Transverse colon (tissue), 4 donors: ENCODE measurements around the gene POLR3C. TPM values are rescaled to one million over a fixed set of nuclear protein-coding genes. Genes with fewer than 3 reads are reported as not detected.

Experiments used
- DNase-seq: peaks from one replicate; pipeline ENCODE4 v3.0.0-alpha.2; 2019
- H3K27ac ChIP-seq, 4 donors: fragments of 200-600 bp; sonication (generic); 2 replicates each; pipeline ENCODE4 v1.5.1; 2016 to 2018; ENCODE audit warnings: inconsistent platforms in 4 of 4
- H3K27me3 ChIP-seq: fragments of 200-600 bp; sonication (generic); 2 replicates; pipeline ENCODE4 v1.5.1; 2017; ENCODE audit warnings: inconsistent platforms
- H3K36me3 ChIP-seq, 4 donors: fragments of 200-600 bp; sonication (generic); 2 replicates each; pipeline ENCODE4 v1.5.1; 2017 to 2019; ENCODE audit warnings: inconsistent platforms in 4 of 4
- H3K4me1 ChIP-seq, 4 donors: fragments of 200-600 bp; sonication (generic); 2 replicates each; pipeline ENCODE4 v1.5.1; 2017 to 2020; ENCODE audit warnings: inconsistent platforms in 4 of 4
- H3K4me3 ChIP-seq, 4 donors: fragments of 200-600 bp; sonication (generic); 1 replicate in 1 of 4; 2 replicates in 3 of 4; pipeline versions ENCODE4 v1.5.1 to v1.6.1; 2017 to 2019; ENCODE audit warnings: inconsistent platforms in 4 of 4
- H3K9me3 ChIP-seq, 2 donors: fragments of 200-600 bp; sonication (generic); 2 replicates each; pipeline ENCODE4 v1.5.1; 2017 to 2019; ENCODE audit warnings: inconsistent platforms in 2 of 2
- EP300 ChIP-seq: sonication (generic); formaldehyde crosslinking; IDR thresholded peaks from one replicate; pipeline ENCODE4 v1.6.1; 2017; ENCODE audit warnings: antibody characterized with exemption, low read depth
- POLR2A ChIP-seq: fragments of 450-650 bp; IDR thresholded peaks from one replicate; pipeline ENCODE4 v1.6.1; 2016; ENCODE audit warnings: antibody characterized with exemption, mild to moderate bottlenecking, moderate library complexity
- POLR2AphosphoS5 ChIP-seq, 3 donors: sonication (generic); formaldehyde crosslinking; IDR thresholded peaks; one replicate each; pipeline ENCODE4 v1.6.1; 2016; ENCODE audit warnings: antibody characterized with exemption in 3 of 3
- WGBS, 2 donors: methylation state at CpG; one replicate each; pipeline ENCODE4 v1.1.5; 2018; ENCODE audit warnings: low coverage in 1 of 2; 5-methylcytosine and 5-hydroxymethylcytosine counted together
- in situ Hi-C, 4 donors: fragments of 200-750 bp; cut with MboI; loops; one replicate each; pipeline versions ENCODE4 v1.15.0 to v1.15.1; 2017; ENCODE audit warnings: low sequenced_read_pairs in 3 of 4, low pct_ligation_motif_present in 1 of 4, low pct_unique_long_range_greater_than_20kb in 1 of 4
- intact Hi-C: fragments of 100-400 bp; cut with DNase I; formaldehyde crosslinking; loops from one replicate; pipeline ENCODE4 v1.15.1; 2023; ENCODE audit warnings: low total_unique reads
- total RNA-seq, 4 donors: library from RNA; depleted of rRNA; stranded (reverse); fragments of >200 nt; gene quantifications; one replicate each; pipeline ENCODE4 v1.1.0, GENCODE V29; 2016
- TF ChIP-seq, protein P1 (sequence below), 5 experiments: fragments of 200-600 bp in 3 of 5; fragments of 450-650 bp in 2 of 5; sonication (generic) in 3 of 5; IDR thresholded peaks; 1 replicate in 2 of 5; 2 replicates in 3 of 5; pipeline ENCODE4 v1.5.1; 2016 to 2017; ENCODE audit warnings: antibody characterized with exemption in 5 of 5, inconsistent platforms in 3 of 5, mild to moderate bottlenecking in 2 of 5, moderate library complexity in 1 of 5

POLR3C gene
- total RNA-seq, 4 donors from 2014 or later, result 13.1 to 77.2 (median 29.0) TPM

GRCh38 chr1:145782272-145783099 is 41.5 kb upstream of the POLR3C start:
- H3K27me3 ChIP-seq, result no peaks in the 10 kb centered on the region
- WGBS, 2 donors, result 87 to 89% methylated on average over 8 to 10 of the region's 10 CpGs
- H3K36me3 ChIP-seq, result peaks cover 0 to 7% (median 0%) of the 10 kb centered on the region in 4 donors
- intact Hi-C loops, result no loop called here
- no peaks in the 10 kb centered on the region for H3K9me3 ChIP-seq
- peaks cover 0 to 21% (median 0%) of the 10 kb centered on the region in 4 donors for H3K4me1 ChIP-seq
- H3K4me3 ChIP-seq, result no peak overlapping the region
- peak overlapping the region in 3 of 4 donors; percentile 45 to 59 (median 54) for H3K27ac ChIP-seq
- in situ Hi-C loops, result no loop called here
- DNase-seq, result no peak
- TF ChIP-seq EP300 (no peak), POLR2AphosphoS5 (IDR thresholded peaks at IDR 0.05) (no peak), POLR2A (no peak)
- TF ChIP-seq, protein P1, sequence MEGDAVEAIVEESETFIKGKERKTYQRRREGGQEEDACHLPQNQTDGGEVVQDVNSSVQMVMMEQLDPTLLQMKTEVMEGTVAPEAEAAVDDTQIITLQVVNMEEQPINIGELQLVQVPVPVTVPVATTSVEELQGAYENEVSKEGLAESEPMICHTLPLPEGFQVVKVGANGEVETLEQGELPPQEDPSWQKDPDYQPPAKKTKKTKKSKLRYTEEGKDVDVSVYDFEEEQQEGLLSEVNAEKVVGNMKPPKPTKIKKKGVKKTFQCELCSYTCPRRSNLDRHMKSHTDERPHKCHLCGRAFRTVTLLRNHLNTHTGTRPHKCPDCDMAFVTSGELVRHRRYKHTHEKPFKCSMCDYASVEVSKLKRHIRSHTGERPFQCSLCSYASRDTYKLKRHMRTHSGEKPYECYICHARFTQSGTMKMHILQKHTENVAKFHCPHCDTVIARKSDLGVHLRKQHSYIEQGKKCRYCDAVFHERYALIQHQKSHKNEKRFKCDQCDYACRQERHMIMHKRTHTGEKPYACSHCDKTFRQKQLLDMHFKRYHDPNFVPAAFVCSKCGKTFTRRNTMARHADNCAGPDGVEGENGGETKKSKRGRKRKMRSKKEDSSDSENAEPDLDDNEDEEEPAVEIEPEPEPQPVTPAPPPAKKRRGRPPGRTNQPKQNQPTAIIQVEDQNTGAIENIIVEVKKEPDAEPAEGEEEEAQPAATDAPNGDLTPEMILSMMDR (IDR thresholded peaks at IDR 0.05), result no peak

DNA sequence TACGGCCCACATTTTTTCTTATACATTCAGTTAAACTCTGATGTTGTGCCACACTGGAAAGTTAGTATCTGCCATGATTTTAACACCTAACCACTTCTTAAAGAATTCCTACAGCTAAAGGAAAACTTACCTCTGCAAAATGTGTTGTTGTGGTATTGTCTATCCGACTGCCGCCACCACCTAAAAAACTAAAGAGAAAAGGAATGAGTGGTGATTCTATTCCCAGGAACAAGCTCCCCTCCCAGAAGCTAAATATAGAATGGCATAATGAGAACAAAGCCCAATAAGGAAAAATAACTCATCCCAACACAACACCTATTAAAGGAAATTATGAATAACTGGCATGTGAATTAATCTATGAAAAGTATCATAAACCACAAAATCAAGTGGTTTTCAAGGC is 39.6 kb upstream of the POLR3C start:
- WGBS, 2 donors, result 83 to 93% methylated on average over 3 of the region's 3 CpGs
- H3K36me3 ChIP-seq, result peaks cover 0 to 1% (median 0%) of the 10 kb centered on the region in 4 donors
- in situ Hi-C loops, result no loop called here

GRCh38 chr1:145785547-145785946 is 38.5 kb upstream of the POLR3C start:
- 50 to 55% methylated on average over 1 of the region's 1 CpG for WGBS, 2 donors
- TF ChIP-seq, protein P1 (IDR thresholded peaks at IDR 0.05), result no peak
- TF ChIP-seq EP300 (no peak), POLR2AphosphoS5 (IDR thresholded peaks at IDR 0.05) (no peak), POLR2A (no peak)
- in situ Hi-C loops (no loop called here), intact Hi-C loops (no loop called here)
- Histone ChIP-seq H3K27me3 (no peaks in the 10 kb centered on the region), H3K4me3 (no peak overlapping the region), H3K27ac (peak overlapping the region in 3 of 4 donors; percentile 34 to 59 (median 54)), H3K36me3 (no peaks in the 10 kb centered on the region), H3K4me1 (peaks cover 0 to 21% (median 0%) of the 10 kb centered on the region in 4 donors), H3K9me3 (no peaks in the 10 kb centered on the region)
- DNase-seq, result no peak

More for the DNA sequence above, 39.6 kb upstream of the POLR3C start:
- TF ChIP-seq POLR2AphosphoS5 (IDR thresholded peaks at IDR 0.05) (no peak), POLR2A (no peak), EP300 (no peak)
- TF ChIP-seq, protein P1 (IDR thresholded peaks at IDR 0.05), result no peak
- H3K9me3 ChIP-seq, result no peaks in the 10 kb centered on the region
- intact Hi-C loops, result no loop called here
- no peak overlapping the region for H3K4me3 ChIP-seq
- peak overlapping the region; percentile 1 to 59 (median 44) for H3K27ac ChIP-seq
- DNase-seq, result no peak
- no peaks in the 10 kb centered on the region for H3K27me3 ChIP-seq
- H3K4me1 ChIP-seq, result peaks cover 0 to 21% (median 0%) of the 10 kb centered on the region in 4 donors

- Histone ChIP-seq H3K27me3 (no peaks in the 10 kb centered on the region), H3K27ac (peak overlapping the region in 1 of 4 donors; percentile 59)
- WGBS, 2 donors, result 30 to 44% methylated on average over 1 of the region's 1 CpG
These were observed 37.7 kb upstream of the POLR3C start for GRCh38 chr1:145786271-145786670.

More at GRCh38 chr1:145786271-145786670, 37.7 kb upstream of the POLR3C start:
- no peak overlapping the region for H3K4me3 ChIP-seq
- TF ChIP-seq POLR2A, result no peak
- TF ChIP-seq EP300, result no peak
- TF ChIP-seq, protein P1 (IDR thresholded peaks at IDR 0.05), result no peak
- TF ChIP-seq POLR2AphosphoS5 (IDR thresholded peaks at IDR 0.05), result no peak
- DNase-seq, result no peak
- in situ Hi-C loops, result no loop called here
- H3K9me3 ChIP-seq, result no peaks in the 10 kb centered on the region
- H3K36me3 ChIP-seq, result no peaks in the 10 kb centered on the region
- H3K4me1 ChIP-seq, result peaks cover 0 to 21% (median 0%) of the 10 kb centered on the region in 4 donors
- intact Hi-C loops, result no loop called here
